Amygdala (tissue), 56 donors: ENCODE data around the gene PRIMA1.

Source experiments
- DNase-seq, 56 donors: peaks; one replicate each; lab custom pipeline; 2025; lab: John Stamatoyannopoulos, UW

The PRIMA1 gene

GRCh38 chr14:93716002-93716745, 72.1 kb downstream of the PRIMA1 start:
- no peak for DNase-seq

GRCh38 chr14:93715279-93715927, 72.9 kb downstream of the PRIMA1 start:
- DNase-seq, result no peak

GRCh38 chr14:93714605-93715004, 73.7 kb downstream of the PRIMA1 start:
- DNase-seq, result no peak

GRCh38 chr14:93713726-93714405, 74.4 kb downstream of the PRIMA1 start:
- no peak for DNase-seq

- DNase-seq, result peak in 33 of 56 donors; percentile 11 to 78 (median 48)
These were observed 75.2 kb downstream of the PRIMA1 start for GRCh38 chr14:93712838-93713724.

GRCh38 chr14:93712079-93712837, 76.0 kb downstream of the PRIMA1 start:
- no peak for DNase-seq

GRCh38 chr14:93709249-93709648, 79.0 kb downstream of the PRIMA1 start:
- DNase-seq, result no peak

- no peak for DNase-seq
These were observed 79.5 kb downstream of the PRIMA1 start for GRCh38 chr14:93708800-93709199.

- DNase-seq, result no peak
These were observed 80.0 kb downstream of the PRIMA1 start for GRCh38 chr14:93708311-93708734.

GRCh38 chr14:93707475-93707874, 80.8 kb downstream of the PRIMA1 start:
- DNase-seq, result no peak

- no peak for DNase-seq
These were observed 81.8 kb downstream of the PRIMA1 start for GRCh38 chr14:93706360-93706955.

GRCh38 chr14:93705513-93706156, 82.7 kb downstream of the PRIMA1 start:
- DNase-seq, result no peak

GRCh38 chr14:93703941-93704340, 84.3 kb downstream of the PRIMA1 start:
- no peak for DNase-seq

GRCh38 chr14:93702946-93703345, 85.3 kb downstream of the PRIMA1 start:
- no peak for DNase-seq

- DNase-seq, result no peak
These were observed 86.7 kb downstream of the PRIMA1 start for GRCh38 chr14:93701562-93701961.

- DNase-seq, result no peak
These were observed 87.4 kb downstream of the PRIMA1 start for GRCh38 chr14:93700928-93701327.

GRCh38 chr14:93693914-93694313, 94.4 kb downstream of the PRIMA1 start:
- DNase-seq, result no peak

- DNase-seq, result no peak
These were observed 97.1 kb downstream of the PRIMA1 start for GRCh38 chr14:93691042-93691780.
